ENCODE measurements around the gene ZNF69. TPM values are rescaled to one million over a fixed set of nuclear protein-coding genes. Genes with fewer than 3 reads are reported as not detected.
A peak's percentile ranks its signal among the peaks of the same experiment; 100 is the strongest.
"Not testable (repeated sequence)": the region's sequence is repeated elsewhere in the genome, so short reads cannot be mapped to it uniquely, and the experiment has no call there.

The ZNF69 gene
- 9.4 and 10.3 TPM in 2 replicates for total RNA-seq (2022)
- Bru-seq, nascent RNA: percentile 73 among the genes with signal in this experiment
- percentile 90 among the genes with signal in this experiment for BruChase-seq, experiment 1, labeled RNA remaining after a 6-hour chase
- BruChase-seq, experiment 2, labeled RNA remaining after a 2-hour chase: percentile 93 among the genes with signal in this experiment
- long read RNA-seq, partial matches to known transcripts: 0 of 3 reads
- long read RNA-seq, other reads (novel, unspliced or antisense): 3 of 3 reads

DNA sequence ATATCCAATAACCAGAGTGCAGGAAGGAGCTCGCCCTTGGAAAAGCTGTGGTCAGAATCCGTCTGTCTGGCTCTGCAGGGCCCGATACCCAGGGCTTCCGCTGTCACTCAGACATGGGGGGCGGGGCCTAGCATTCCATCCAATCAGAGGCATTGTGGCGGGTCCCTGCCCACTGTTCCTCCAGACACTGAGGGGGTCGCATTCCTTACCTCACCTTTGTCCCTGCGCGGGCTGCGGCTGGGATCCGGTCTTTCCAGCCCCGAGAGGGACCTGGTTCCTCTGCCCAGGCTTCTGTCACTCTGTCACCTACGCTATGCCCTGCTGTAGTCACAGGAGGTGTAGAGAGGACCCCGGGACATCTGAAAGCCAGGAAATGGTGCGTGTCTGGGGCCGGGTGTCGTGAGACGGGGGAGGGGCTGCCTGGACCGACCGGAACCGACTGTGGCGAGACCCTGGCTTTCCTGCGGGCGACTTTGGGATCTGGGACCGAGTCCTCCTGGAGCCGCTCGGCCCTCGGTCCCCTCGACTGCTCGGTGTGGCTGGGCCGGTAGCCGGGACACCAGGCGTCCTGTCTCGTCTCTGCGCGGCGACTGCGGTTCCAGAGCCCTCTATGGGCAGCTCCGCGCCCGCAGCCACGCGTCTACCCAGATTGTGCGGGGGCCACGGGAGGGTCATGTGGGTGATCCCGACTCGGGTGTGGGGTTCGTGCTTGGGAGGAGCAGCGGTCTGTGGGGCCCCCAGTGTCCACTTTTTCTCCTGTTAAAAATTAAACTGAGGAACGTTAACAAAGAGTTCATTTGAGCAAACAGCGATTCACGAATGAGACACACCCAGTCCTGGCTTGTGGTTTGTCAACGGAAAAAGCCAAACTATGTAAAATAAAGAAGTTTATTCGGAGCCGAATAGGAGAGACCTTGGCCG lies at the start of gene ZNF69:
ZNF69 (plus strand) TSS at position 172 of the 921 bp plus-strand sequence; CDS start at position 314, 142 bp downstream.
- peak within 1 kb of the TSS; percentile 84 for H3K27ac Mint-ChIP-seq (ENCODE audit: unreplicated experiment)
- no peaks in the 10 kb centered on the region for H3K4me1 Mint-ChIP-seq (ENCODE audit: low read depth, unreplicated experiment)
- no TSS peak for BruUV-seq (replicated peaks)
- H3K4me3 Mint-ChIP-seq (ENCODE audit: low read depth, unreplicated experiment): peak within 1 kb of the TSS; percentile 85
- peaks cover 4% of the 10 kb centered on the region for H3K9me3 Mint-ChIP-seq (ENCODE audit: low read depth, unreplicated experiment)
- peaks cover 22% of the 10 kb centered on the region for H3K36me3 Mint-ChIP-seq (ENCODE audit: insufficient read depth, unreplicated experiment)
- TF ChIP-seq, protein P1, sequence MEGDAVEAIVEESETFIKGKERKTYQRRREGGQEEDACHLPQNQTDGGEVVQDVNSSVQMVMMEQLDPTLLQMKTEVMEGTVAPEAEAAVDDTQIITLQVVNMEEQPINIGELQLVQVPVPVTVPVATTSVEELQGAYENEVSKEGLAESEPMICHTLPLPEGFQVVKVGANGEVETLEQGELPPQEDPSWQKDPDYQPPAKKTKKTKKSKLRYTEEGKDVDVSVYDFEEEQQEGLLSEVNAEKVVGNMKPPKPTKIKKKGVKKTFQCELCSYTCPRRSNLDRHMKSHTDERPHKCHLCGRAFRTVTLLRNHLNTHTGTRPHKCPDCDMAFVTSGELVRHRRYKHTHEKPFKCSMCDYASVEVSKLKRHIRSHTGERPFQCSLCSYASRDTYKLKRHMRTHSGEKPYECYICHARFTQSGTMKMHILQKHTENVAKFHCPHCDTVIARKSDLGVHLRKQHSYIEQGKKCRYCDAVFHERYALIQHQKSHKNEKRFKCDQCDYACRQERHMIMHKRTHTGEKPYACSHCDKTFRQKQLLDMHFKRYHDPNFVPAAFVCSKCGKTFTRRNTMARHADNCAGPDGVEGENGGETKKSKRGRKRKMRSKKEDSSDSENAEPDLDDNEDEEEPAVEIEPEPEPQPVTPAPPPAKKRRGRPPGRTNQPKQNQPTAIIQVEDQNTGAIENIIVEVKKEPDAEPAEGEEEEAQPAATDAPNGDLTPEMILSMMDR (IDR thresholded peaks at IDR 0.05; ENCODE audit: unreplicated experiment): no peak
- peak; percentile 88 for DNase-seq
- intact Hi-C loops (cut with micrococcal nuclease; ENCODE audit: unreplicated experiment): no loop called here
- CTCF ChIA-PET: interaction anchor here (0.6 to 0.7 kb wide), 2 partner anchors 37 to 90 kb away, joined by 3 read pairs; partner anchors contain the start of gene ZNF700
- no peaks in the 10 kb centered on the region for H3K27me3 Mint-ChIP-seq (ENCODE audit: unreplicated experiment)

DNA sequence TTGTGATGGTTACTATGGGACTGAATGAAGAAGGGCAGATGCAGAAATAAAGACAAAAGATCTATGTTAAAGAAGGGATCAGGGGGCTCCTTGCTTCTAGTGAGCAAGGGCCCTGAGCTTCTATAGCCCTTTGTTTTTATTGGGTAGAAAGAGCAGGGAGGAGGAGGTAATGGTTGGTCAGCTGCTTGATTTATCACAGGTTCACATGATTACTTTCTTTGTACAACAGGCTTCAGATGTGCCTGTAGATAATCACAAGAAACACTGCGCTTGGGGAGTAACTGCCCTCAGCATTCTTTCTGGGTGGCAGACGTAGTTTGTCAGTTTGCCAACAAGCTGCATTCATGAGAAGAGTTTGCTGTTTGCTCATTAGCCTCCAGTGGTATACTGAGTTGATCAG lies 43.9 kb upstream of the ZNF69 start:
- H3K4me1 Mint-ChIP-seq (ENCODE audit: low read depth, unreplicated experiment): no peaks in the 10 kb centered on the region
- intact Hi-C loops (cut with micrococcal nuclease; ENCODE audit: unreplicated experiment): no loop called here
- H3K27ac Mint-ChIP-seq (ENCODE audit: unreplicated experiment): no peak overlapping the region
- no peaks in the 10 kb centered on the region for H3K36me3 Mint-ChIP-seq (ENCODE audit: insufficient read depth, unreplicated experiment)
- BruUV-seq (replicated peaks): no TSS peak
- TF ChIP-seq, protein P1 (IDR thresholded peaks at IDR 0.05; ENCODE audit: unreplicated experiment): no peak
- CTCF ChIA-PET: interaction anchor here (0.6 kb wide), 1 partner anchor 584 kb away, joined by 3 read pairs; no protein-coding TSS in a partner anchor
- no peaks in the 10 kb centered on the region for H3K27me3 Mint-ChIP-seq (ENCODE audit: unreplicated experiment)
- H3K4me3 Mint-ChIP-seq (ENCODE audit: low read depth, unreplicated experiment): no peak overlapping the region
- H3K9me3 Mint-ChIP-seq (ENCODE audit: low read depth, unreplicated experiment): peaks cover 8% of the 10 kb centered on the region
- DNase-seq: no peak

DNA sequence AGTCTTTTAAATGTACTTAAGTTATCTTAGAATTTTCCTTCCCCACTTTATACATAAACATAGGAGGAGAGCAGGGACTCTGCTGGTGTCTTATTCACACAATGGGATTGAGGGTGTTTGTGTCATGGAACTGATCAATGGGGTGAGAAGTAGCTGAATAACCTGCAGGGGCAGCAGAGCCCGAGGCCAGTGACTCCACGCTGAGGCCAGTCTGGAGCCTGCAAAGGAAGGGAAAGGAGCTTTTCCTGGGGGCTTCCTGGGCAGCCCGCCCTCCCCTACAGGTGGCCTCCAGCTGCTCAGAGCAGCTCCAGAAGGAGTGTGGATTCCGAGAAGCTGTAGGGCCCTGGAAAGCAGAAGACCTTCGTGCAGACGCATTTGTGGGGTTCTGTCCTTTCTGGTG lies 40.0 kb upstream of the ZNF69 start:
- not testable (repeated sequence) for H3K27ac Mint-ChIP-seq (ENCODE audit: unreplicated experiment); H3K4me3 Mint-ChIP-seq (ENCODE audit: low read depth, unreplicated experiment); H3K27me3 Mint-ChIP-seq (ENCODE audit: unreplicated experiment)

DNA sequence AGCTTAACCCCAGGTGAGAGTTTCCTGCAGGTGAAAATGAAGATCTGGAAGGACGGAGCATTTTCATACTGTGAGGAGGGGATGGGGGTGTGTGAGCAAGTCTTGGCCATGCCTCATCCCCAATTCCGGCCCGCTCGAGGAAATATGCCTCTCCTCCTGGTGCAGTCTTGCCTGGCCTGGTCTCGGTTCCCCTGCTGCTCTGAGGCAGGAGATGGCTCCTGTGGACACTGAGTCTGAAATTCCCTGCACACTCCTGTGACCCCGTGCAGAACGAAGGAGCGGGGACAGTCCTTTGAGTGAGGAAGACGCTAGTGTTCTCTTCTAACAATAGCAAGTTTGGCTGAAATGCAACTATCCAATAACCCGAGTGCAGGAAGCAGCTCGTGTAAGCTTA lies 39.4 kb upstream of the ZNF69 start:
- intact Hi-C loops (cut with micrococcal nuclease; ENCODE audit: unreplicated experiment): no loop called here
- Mint-ChIP-seq H3K9me3 (ENCODE audit: low read depth, unreplicated experiment) (peaks cover 7% of the 10 kb centered on the region), H3K36me3 (ENCODE audit: insufficient read depth, unreplicated experiment) (no peaks in the 10 kb centered on the region), H3K4me1 (ENCODE audit: low read depth, unreplicated experiment) (no peaks in the 10 kb centered on the region), H3K27me3 (ENCODE audit: unreplicated experiment) (no peaks in the 10 kb centered on the region), H3K4me3 (ENCODE audit: low read depth, unreplicated experiment) (no peak overlapping the region), H3K27ac (ENCODE audit: unreplicated experiment) (no peak overlapping the region)
- no peak for DNase-seq
- CTCF ChIA-PET: no interaction called here
- no TSS peak for BruUV-seq (replicated peaks)
- TF ChIP-seq, protein P1 (IDR thresholded peaks at IDR 0.05; ENCODE audit: unreplicated experiment): no peak

More for the DNA sequence above, 40.0 kb upstream of the ZNF69 start:
- CTCF ChIA-PET; BruUV-seq (replicated peaks); H3K36me3 Mint-ChIP-seq (ENCODE audit: insufficient read depth, unreplicated experiment); H3K4me1 Mint-ChIP-seq (ENCODE audit: low read depth, unreplicated experiment); DNase-seq; intact Hi-C loops (cut with micrococcal nuclease; ENCODE audit: unreplicated experiment): not testable (repeated sequence)
- H3K9me3 Mint-ChIP-seq (ENCODE audit: low read depth, unreplicated experiment): peaks cover 10% of the 10 kb centered on the region
